Stomach (tissue), 9 donors: ENCODE measurements around the gene TYW1. TPM values are rescaled to one million over a fixed set of nuclear protein-coding genes. Genes with fewer than 3 reads are reported as not detected.
"Not testable (repeated sequence)": the region's sequence is repeated elsewhere in the genome, so short reads cannot be mapped to it uniquely, and the experiment has no call there.

Experiments
- DNase-seq, 2 donors: peaks; one replicate each; pipeline versions ENCODE4 v3.0.0 to v3.0.0-alpha.2; 2013 to 2019
- H3K27ac ChIP-seq, 5 donors: fragments of 200-600 bp in 4 of 5; sonication (generic) in 4 of 5; one replicate each; pipeline ENCODE4 v1.5.1; 2013 to 2019; ENCODE audit warnings: mild to moderate bottlenecking in 1 of 5, moderate library complexity in 1 of 5
- H3K27me3 ChIP-seq, 3 donors: fragments of 200-600 bp; sonication (generic); one replicate each; pipeline ENCODE4 v1.5.1; 2017 to 2019; ENCODE audit warnings: mixed run types in 1 of 3
- H3K36me3 ChIP-seq, 4 donors: fragments of 200-600 bp; sonication (generic); 1 replicate in 3 of 4; 2 replicates in 1 of 4; pipeline ENCODE4 v1.5.1; 2016 to 2019
- H3K4me1 ChIP-seq, 4 donors: fragments of 200-600 bp; sonication (generic); one replicate each; pipeline ENCODE4 v1.5.1; 2016 to 2019
- H3K4me3 ChIP-seq, 4 donors: fragments of 200-600 bp; sonication (generic) in 3 of 4; one replicate each; pipeline ENCODE4 v1.5.1; 2016 to 2019; ENCODE audit warnings: mild to moderate bottlenecking in 1 of 4
- H3K9me3 ChIP-seq, 4 donors: fragments of 200-600 bp; sonication (generic); one replicate each; pipeline ENCODE4 v1.5.1; 2016 to 2019
- EP300 ChIP-seq: sonication (generic); formaldehyde crosslinking; IDR thresholded peaks from one replicate; pipeline ENCODE4 v1.6.1; 2017; ENCODE audit warnings: antibody characterized with exemption
- POLR2A ChIP-seq, 4 donors: fragments of 450-650 bp; IDR thresholded peaks; one replicate each; pipeline ENCODE4 v1.6.1; 2016; ENCODE audit warnings: antibody characterized with exemption in 4 of 4, control low read depth in 2 of 4, mild to moderate bottlenecking in 1 of 4, moderate library complexity in 1 of 4
- POLR2AphosphoS5 ChIP-seq, 3 donors: sonication (generic); formaldehyde crosslinking; IDR thresholded peaks; one replicate each; pipeline ENCODE4 v1.6.1; 2016; ENCODE audit warnings: antibody characterized with exemption in 3 of 3
- WGBS, 5 donors: extraction: QIAGEN DNeasy Blood & Tissue Kit in 3 of 5; methylation state at CpG; one replicate each; pipeline versions ENCODE4 v1.1.5 to v1.1.7; 2013 to 2018; 5-methylcytosine and 5-hydroxymethylcytosine counted together
- intact Hi-C: fragments of 100-400 bp; cut with DNase I; formaldehyde crosslinking; loops from one replicate; pipeline ENCODE4 v1.15.1; 2023; ENCODE audit warnings: low total_unique reads
- polyA plus RNA-seq, 3 donors: library from polyadenylated mRNA; stranded (reverse); fragments of 200-250 nt; gene quantifications; one replicate each; pipeline ENCODE4 v1.2.3, GENCODE V29; 2013
- total RNA-seq, 5 donors: library from RNA; depleted of rRNA; stranded (reverse); fragments of >200 nt; gene quantifications; one replicate each; pipeline versions ENCODE4 v1.1.0 to v1.2.3, GENCODE V29; 2014 to 2016
- TF ChIP-seq, protein P1 (sequence below), 7 experiments: fragments of 450-650 bp in 4 of 7; fragments of 200-600 bp in 3 of 7; sonication (generic) in 3 of 7; IDR thresholded peaks; one replicate each; pipeline ENCODE4 v1.5.1; 2016 to 2019; ENCODE audit warnings: antibody characterized with exemption in 7 of 7, control low read depth in 2 of 7, mild to moderate bottlenecking in 1 of 7
- donor health status: healthy with polysubstance abuse.
- donor health status: Bipolar disorder and iron deficiency.
- donor health status: healthy.

Gene TYW1
- total and polyA plus RNA-seq, 8 donors, result 5.2 to 74.7 (median 11.0) TPM

DNA sequence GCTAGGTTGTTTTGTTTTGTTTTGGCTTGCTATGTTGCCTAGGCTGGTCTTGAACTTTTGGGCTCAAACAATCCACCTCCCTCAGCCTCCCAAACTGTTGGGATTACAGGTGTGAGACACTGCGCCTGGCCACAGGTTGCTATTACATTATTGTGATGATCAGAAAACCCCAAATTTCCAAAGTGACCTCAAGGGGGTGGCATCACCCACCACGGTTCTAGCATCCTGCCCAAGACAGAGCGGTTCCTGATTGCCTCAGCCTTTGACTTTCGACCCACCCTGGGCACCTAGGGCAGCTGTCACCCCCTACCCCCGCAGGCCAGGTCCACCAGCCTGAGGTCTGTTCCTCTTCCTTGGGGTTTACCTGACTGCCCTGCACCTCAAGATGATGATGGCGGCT is 29.6 kb upstream of the TYW1 start:
- Histone ChIP-seq H3K27ac (no peak overlapping the region), H3K9me3 (no peaks in the 10 kb centered on the region), H3K27me3 (no peaks in the 10 kb centered on the region), H3K4me1 (peaks cover 0 to 8% (median 2%) of the 10 kb centered on the region in 4 donors), H3K36me3 (no peaks in the 10 kb centered on the region), H3K4me3 (no peak overlapping the region)
- TF ChIP-seq, protein P1, sequence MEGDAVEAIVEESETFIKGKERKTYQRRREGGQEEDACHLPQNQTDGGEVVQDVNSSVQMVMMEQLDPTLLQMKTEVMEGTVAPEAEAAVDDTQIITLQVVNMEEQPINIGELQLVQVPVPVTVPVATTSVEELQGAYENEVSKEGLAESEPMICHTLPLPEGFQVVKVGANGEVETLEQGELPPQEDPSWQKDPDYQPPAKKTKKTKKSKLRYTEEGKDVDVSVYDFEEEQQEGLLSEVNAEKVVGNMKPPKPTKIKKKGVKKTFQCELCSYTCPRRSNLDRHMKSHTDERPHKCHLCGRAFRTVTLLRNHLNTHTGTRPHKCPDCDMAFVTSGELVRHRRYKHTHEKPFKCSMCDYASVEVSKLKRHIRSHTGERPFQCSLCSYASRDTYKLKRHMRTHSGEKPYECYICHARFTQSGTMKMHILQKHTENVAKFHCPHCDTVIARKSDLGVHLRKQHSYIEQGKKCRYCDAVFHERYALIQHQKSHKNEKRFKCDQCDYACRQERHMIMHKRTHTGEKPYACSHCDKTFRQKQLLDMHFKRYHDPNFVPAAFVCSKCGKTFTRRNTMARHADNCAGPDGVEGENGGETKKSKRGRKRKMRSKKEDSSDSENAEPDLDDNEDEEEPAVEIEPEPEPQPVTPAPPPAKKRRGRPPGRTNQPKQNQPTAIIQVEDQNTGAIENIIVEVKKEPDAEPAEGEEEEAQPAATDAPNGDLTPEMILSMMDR (IDR thresholded peaks at IDR 0.05), result no peak
- TF ChIP-seq POLR2A (IDR thresholded peaks at IDR 0.05) (no peak), EP300 (no peak), POLR2AphosphoS5 (IDR thresholded peaks at IDR 0.05) (no peak)
- intact Hi-C loops, result no loop called here
- WGBS, 5 donors, result 83 to 88% (median 85%) methylated on average over 5 to 6 of the region's 6 CpGs
- DNase-seq, result no peak

DNA sequence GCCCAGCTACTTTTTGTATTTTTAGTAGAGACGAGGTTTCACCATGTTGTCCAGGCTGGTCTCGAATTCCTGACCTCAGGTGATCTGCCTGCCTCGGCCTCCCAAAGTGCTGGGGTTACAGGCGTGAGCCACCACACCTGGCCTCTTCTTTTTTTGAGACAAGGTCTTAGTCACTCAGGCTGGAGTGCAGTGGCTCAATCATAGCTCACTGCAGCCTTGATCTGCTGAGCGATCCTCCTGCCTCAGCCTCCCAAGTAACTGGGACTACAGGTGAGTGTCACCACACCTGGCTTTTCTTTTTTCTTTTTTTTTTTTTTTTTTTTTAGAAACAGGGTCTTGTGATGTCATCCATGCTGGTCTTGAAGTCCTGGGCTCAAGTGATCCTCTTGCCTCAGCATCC is 27.6 kb upstream of the TYW1 start:
- H3K4me3 ChIP-seq, intact Hi-C loops, H3K27ac ChIP-seq, H3K27me3 ChIP-seq, DNase-seq, H3K9me3 ChIP-seq, H3K36me3 ChIP-seq: not testable (repeated sequence)
- 87 to 97% (median 93%) methylated on average over 5 of the region's 5 CpGs for WGBS, 5 donors
- H3K4me1 ChIP-seq, result peaks cover 0 to 14% (median 2%) of the 10 kb centered on the region in 4 donors

DNA sequence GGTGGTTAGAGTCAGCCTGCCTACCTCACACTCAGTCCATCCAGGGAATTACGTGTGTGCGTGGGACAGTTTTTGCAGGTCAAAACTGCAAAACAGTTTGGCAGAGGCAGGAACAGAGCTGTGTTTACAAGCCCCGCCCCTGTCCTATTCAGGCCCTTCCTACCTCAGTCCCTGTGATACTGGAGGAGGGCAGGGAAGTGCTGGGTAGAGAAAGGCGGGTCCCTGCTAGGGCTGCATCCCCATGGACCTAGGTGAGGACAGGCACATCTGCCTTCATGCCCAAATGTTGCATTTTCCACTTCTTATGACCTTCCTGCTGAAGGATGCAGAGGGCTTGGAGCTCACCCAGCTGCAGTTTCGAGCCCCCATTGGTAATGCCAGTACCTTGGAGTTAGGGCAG is 26.3 kb upstream of the TYW1 start:
- 44 to 58% (median 55%) methylated on average over 5 of the region's 5 CpGs for WGBS, 5 donors
- H3K9me3 ChIP-seq, result no peaks in the 10 kb centered on the region
- peaks cover 0 to 14% (median 2%) of the 10 kb centered on the region in 4 donors for H3K4me1 ChIP-seq
- DNase-seq, result peak; percentile 32 to 35
- TF ChIP-seq, protein P1 (IDR thresholded peaks at IDR 0.05), result no peak
- TF ChIP-seq POLR2AphosphoS5 (IDR thresholded peaks at IDR 0.05) (no peak), EP300 (no peak), POLR2A (IDR thresholded peaks at IDR 0.05) (no peak)
- no peaks in the 10 kb centered on the region for H3K27me3 ChIP-seq
- H3K4me3 ChIP-seq, result no peak overlapping the region
- H3K36me3 ChIP-seq, result no peaks in the 10 kb centered on the region
- intact Hi-C loops, result no loop called here
- peak overlapping the region in 1 of 5 donors; percentile 21 for H3K27ac ChIP-seq

DNA sequence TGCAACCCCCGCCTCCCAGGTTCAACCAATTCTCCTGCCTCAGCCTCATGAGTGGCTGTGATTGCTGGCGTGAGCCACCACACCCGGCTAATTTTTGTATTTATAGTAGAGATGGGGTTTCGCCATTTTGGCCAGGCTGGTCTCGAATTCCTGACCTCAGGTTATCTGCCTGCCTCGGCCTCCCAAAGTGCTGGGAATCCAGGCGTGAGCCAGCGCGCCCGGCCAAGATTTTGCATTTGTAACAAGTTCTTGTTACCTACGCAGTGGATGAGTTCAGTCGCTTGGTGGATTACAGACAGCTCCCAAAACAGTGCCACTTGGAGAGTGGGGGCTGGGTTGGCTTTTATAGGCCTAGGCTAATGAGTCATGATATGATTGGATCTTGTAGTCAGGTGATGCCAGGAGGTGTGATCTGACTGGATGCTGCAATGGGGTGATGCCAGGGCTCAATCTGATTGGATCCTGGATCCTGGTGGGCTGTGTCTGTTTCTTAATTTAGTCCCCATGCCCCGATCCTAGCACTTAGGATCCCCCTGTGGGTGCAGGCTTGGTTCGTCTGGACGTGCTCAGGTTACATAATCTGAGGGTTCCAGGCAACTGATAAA is 21.5 kb upstream of the TYW1 start:
- Histone ChIP-seq H3K4me3 (no peak overlapping the region), H3K27me3 (no peaks in the 10 kb centered on the region), H3K9me3 (peaks cover 2 to 9% (median 6%) of the 10 kb centered on the region in 4 donors), H3K4me1 (peaks cover 0 to 14% (median under 1%) of the 10 kb centered on the region in 4 donors), H3K36me3 (no peaks in the 10 kb centered on the region), H3K27ac (no peak overlapping the region)
- intact Hi-C loops, result no loop called here
- TF ChIP-seq, protein P1 (IDR thresholded peaks at IDR 0.05), result no peak
- no peak for TF ChIP-seq POLR2A (IDR thresholded peaks at IDR 0.05)
- no peak for TF ChIP-seq POLR2AphosphoS5 (IDR thresholded peaks at IDR 0.05)
- no peak for TF ChIP-seq EP300
- no peak for DNase-seq
- 84 to 90% (median 89%) methylated on average over 15 of the region's 15 CpGs for WGBS, 5 donors

DNA sequence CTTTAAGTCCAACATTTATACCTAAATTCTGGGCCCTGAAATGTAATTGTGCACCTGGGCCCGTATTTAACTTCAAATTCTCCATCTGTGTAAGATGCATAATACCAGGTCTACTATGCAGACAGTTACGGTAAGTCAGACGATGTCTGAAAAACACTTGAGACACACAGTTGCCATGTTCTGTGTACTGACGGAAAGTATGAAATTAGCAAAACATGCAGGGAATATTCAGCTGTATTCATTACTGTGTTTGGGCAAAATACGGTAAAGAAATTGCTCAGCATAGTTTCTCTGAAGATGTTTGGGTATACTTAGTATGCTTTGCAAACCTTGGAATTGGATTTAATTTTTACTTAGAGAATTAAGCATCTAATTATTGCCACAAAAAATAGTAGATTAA is 18.3 kb upstream of the TYW1 start:
- H3K27me3 ChIP-seq, intact Hi-C loops, H3K27ac ChIP-seq, DNase-seq, H3K4me1 ChIP-seq, H3K4me3 ChIP-seq, H3K36me3 ChIP-seq: not testable (repeated sequence)
- H3K9me3 ChIP-seq, result peaks cover 7 to 21% (median 14%) of the 10 kb centered on the region in 4 donors
- WGBS, 5 donors, result 81 to 92% (median 90%) methylated on average over 4 to 5 of the region's 5 CpGs

DNA sequence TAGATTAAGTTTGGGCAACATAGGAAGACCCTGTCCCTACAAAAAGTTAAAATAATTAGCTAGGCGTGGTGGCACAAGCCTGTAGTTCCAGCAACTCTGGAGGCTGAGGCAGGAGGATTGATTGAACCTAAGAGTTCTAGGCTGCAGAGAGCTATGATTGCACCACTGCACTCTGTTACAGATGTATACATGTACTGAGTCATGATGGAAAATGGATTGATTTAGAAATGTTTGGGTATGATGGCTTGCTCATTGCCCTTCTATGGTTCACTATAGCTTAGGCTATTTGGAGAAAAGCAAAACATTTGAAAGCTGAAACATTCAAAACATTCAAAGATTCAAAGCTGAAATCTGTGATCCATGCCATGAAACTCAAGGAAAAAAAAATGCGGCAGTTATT is 17.6 kb upstream of the TYW1 start:
- 78 to 97% (median 89%) methylated on average over 2 of the region's 2 CpGs for WGBS, 5 donors
- intact Hi-C loops, H3K27ac ChIP-seq, DNase-seq, H3K4me1 ChIP-seq, H3K4me3 ChIP-seq, H3K27me3 ChIP-seq, H3K36me3 ChIP-seq: not testable (repeated sequence)
- H3K9me3 ChIP-seq, result peaks cover 7 to 21% (median 14%) of the 10 kb centered on the region in 4 donors

DNA sequence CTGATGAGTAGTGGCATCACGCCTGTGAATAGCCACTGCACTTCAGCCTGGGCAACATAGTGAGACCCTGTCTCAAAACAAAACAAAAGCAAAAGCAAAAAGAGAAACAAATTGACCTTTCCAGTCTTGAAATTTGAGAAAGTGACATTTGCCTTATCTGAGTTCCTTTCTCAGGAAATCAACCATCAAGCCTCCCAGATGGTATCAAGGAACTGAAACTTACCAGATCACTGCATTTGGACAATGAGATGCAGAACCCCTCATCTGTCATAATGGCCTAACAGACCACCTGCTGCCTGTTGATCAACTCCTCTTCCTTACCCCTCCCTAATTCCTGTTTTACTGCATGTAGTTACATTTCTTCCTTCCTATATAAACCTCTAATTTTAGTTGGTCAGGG is 16.3 kb upstream of the TYW1 start:
- H3K4me1 ChIP-seq, intact Hi-C loops, H3K27me3 ChIP-seq, H3K36me3 ChIP-seq, H3K4me3 ChIP-seq, H3K27ac ChIP-seq, DNase-seq: not testable (repeated sequence)
- 93 to 100% (median 100%) methylated on average over 1 of the region's 1 CpG for WGBS, 5 donors
- peaks cover 7 to 21% (median 14%) of the 10 kb centered on the region in 4 donors for H3K9me3 ChIP-seq

DNA sequence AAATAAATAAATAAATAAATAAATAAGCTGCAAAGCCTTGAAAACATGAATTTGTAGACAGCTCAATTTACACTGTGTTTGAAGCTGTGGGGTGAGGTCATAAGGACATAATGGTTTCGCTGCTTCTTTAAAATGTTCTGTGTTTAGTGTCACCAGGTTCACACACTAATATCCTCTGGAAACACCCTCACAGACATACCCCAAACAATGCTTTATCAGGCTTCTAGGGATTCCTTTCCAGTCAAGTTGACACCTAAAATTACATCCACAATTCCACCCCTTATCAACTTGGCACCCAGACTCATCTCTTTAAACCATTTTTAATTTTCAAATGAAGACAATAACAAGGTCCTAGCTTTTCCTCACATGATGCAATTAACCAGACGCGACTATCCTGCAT is 7.1 kb upstream of the TYW1 start:
- DNase-seq, intact Hi-C loops, H3K27ac ChIP-seq, H3K4me3 ChIP-seq, H3K9me3 ChIP-seq, H3K27me3 ChIP-seq: not testable (repeated sequence)
- Histone ChIP-seq H3K4me1 (peaks cover 0 to 33% (median 15%) of the 10 kb centered on the region in 4 donors), H3K36me3 (peaks cover 59 to 76% (median 73%) of the 10 kb centered on the region in 4 donors)
- 94 to 100% (median 96%) methylated on average over 1 to 3 of the region's 3 CpGs for WGBS, 5 donors

DNA sequence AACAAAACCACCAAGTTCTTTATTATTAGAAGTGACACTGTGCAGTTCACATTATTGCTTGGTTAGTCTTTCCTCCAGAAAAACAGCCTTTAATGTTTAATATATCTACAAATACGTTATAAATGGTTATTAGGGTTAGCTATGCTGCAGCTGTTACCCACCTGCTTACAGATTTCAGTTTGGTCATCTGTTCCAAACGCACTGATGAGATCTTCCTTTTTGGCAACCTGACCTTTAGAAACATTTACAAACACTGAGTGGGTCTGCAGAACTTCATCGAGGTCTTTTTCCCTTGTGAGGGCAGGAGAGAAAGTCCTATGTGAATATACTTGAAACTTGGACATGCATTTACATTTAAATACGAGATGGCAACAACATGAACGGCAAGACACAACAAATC is 2.6 kb upstream of the TYW1 start:
- intact Hi-C loops, H3K9me3 ChIP-seq, H3K27me3 ChIP-seq: not testable (repeated sequence)
- peak overlapping the region in 4 of 5 donors; percentile 98 to 100 (median 100) for H3K27ac ChIP-seq
- H3K4me3 ChIP-seq, result peak overlapping the region; percentile 67 to 88 (median 77)
- peaks cover 40 to 51% (median 48%) of the 10 kb centered on the region in 4 donors for H3K36me3 ChIP-seq
- peak in 1 of 2 donors; percentile 4 for DNase-seq
- WGBS, 5 donors, result 34 to 45% (median 39%) methylated on average over 4 to 5 of the region's 5 CpGs
- H3K4me1 ChIP-seq, result peaks cover 8 to 45% (median 26%) of the 10 kb centered on the region in 4 donors
